ENCODE measurements around the gene CD28. TPM values are rescaled to one million over a fixed set of nuclear protein-coding genes. Genes with fewer than 3 reads are reported as not detected.
A peak's percentile ranks its signal among the peaks of the same experiment; 100 is the strongest.

The CD28 gene
- polyA plus RNA-seq (2012; ENCODE audit: insufficient read depth, insufficient read length), result 6.0 TPM

DNA sequence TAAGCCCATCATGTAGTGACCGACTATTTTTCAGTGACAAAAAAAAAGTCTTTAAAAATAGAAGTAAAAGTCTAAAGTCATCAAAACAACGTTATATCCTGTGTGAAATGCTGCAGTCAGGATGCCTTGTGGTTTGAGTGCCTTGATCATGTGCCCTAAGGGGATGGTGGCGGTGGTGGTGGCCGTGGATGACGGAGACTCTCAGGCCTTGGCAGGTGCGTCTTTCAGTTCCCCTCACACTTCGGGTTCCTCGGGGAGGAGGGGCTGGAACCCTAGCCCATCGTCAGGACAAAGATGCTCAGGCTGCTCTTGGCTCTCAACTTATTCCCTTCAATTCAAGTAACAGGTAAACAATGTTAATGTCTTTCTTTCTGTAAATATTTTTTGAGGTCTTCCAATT, at the start of gene CD28:
Gene CD28 (plus strand): TSS at position 237 of the 400 bp plus-strand sequence. CDS start 58 bp downstream, at position 295.
- H3K4me3 ChIP-seq (ENCODE audit: low read length), result peak within 1 kb of the TSS; percentile 63
- DNase-seq (ENCODE audit: low read depth, low spot score), result peak; percentile 98

DNA sequence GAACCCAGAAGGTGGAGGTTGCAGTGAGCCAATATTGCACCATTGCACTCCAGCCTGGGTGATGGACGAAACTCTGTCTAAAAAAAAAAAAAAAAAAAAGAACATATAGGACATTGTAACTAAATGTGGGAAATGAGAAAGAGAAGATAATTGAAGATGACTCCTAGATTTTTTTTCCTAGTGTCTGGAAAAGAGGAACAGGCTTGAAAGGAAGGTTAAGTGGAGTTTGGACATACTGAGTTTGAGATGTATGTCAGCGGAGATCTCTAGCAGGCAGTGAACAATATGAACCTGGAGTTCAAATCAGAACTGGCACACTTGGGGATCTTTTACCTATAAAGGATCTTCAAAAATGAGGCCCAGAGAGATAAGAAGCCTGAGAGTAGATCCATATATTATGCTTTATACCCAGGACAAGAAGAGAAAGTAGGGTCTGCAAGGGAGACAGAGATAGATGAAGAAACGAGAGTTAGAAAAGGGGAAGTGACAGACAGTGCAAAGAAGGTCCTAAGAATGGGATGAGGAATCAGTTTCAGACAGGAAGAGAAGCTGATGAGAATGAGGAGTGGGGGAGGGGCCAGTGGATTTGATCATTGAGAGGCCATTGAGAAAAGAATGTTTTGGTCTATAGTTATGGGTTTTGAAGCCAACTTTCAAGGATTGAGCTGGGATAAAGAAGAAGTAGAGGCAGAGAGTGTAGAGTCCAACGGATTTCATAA, 46.9 kb upstream of the CD28 start:
- no peak overlapping the region for H3K4me3 ChIP-seq (ENCODE audit: low read length)
- DNase-seq (ENCODE audit: low read depth, low spot score), result no peak

DNA sequence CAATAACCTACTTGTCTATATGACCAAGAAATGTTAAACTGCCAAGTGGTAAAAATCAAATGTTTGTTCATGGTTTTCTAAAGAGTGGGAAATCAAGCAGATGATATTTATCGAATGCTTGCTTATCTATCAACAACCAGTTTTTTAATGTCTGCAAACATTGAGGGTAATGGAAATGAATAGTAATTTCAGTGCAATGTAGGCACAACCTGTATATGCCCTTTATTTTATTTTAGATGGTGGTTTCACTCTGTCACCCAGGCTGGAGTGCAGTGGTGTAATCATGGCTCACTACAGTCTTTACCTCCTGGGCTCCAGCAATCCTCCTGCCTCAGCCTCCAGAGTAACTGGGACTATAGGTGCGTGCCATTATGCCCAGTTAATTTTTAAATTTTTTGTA, 46.0 kb upstream of the CD28 start:
- H3K4me3 ChIP-seq (ENCODE audit: low read length), result no peak overlapping the region
- DNase-seq (ENCODE audit: low read depth, low spot score), result no peak

DNA sequence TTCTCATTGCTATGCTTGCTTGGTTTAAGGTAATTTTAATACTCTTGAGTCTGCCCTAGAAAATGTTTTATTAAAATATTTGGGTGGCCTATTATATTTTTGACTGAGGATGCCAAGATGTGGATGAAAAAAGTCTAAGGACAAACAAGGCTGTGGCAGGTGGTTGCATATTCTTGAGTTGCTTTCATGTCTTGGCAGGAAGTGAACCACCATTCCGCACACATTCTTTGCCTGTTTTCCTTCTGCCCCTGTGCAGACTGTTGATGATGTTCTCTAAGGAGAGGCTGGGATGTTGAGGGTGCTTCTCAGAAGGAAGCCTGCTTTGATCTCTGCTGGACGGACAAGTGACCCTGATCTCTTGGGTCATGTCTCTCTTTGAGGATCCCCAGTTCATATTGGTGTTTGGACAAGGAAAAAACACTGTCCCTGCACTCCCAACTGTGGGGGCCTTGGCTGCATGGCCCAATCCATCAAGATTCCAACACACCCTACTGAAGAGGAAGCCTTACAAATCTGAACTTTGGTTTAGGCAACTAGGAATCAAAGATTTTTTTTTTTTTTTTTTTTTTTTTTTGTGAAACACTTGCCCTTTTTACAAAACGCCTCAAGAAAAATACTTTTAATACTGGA, 45.0 kb upstream of the CD28 start:
- no peak for DNase-seq (ENCODE audit: low read depth, low spot score)
- H3K4me3 ChIP-seq (ENCODE audit: low read length), result no peak overlapping the region

DNA sequence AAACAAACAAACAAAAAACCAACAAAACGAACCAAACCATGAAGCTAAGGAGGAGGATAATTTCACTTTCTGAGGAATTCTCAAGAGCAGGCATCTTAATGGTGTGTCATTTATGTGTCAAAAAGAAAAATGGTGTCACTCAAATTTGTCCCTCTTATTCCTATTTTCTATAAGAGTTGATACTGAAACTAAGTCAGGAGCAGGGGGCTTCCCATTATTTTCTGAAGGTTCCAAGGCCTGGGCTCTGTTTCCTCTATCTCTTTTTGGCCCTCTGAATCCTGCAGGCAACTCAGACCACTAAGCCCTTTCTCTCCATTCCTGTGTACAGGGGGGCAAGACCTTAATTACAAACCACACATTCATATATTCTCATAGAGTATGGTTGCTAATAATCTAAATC, 44.0 kb upstream of the CD28 start:
- H3K4me3 ChIP-seq (ENCODE audit: low read length), result no peak overlapping the region
- DNase-seq (ENCODE audit: low read depth, low spot score), result no peak

DNA sequence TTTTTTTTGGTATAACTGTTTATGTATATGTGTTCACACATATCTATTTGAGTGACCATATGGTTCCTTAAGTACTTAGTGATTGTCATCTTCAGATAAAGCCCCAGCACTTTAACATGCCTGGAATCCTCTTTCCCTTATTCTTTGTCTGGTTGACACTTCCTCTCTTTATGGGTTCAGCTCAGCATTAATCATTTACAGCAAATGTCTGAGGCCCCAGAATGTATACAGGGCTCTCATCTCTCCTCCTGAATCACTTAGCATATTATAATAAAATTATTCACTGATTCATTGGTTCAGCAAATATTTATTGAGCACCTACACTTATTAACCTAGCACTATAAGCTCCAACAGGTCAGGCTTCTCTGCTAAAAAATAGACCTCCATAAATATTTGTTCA, 43.5 kb upstream of the CD28 start:
- no peak for DNase-seq (ENCODE audit: low read depth, low spot score)

DNA sequence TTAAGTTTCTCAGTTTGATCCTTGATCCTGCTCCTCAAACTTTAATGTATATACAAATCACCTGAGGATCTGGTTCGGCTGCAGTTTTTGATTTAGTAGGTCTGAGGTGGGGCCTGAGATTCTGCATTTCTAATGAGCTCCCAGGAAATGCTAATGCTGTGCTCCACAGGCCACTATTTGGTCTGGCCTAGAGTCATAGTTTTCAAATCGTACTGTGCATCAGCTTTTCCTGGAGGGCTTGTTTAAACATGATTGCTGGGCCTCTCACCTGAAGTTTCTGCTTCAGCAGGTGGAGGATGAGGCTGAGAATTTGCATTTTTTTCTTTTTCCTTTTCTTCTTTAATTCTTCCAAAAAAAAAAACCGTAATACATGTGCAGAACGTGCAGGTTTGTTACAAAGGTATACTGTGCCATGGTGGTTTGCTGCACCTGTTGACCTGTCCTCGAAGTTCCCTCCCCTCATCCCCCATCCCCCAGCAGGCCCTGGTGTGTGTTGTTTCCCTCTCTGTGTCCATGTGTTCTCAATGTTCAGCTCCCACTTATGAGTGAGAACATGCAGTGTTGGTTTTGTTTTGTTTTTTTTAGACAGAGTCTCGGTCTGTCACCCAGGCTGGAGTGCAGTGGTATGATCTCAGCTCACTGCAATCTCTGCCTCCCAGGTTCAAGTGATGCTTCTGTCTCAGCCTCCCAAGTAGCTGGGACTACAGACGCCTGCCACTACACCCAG, 42.2 kb upstream of the CD28 start:
- DNase-seq (ENCODE audit: low read depth, low spot score), result no peak
- H3K4me3 ChIP-seq (ENCODE audit: low read length), result no peak overlapping the region

More for the DNA sequence above, 43.5 kb upstream of the CD28 start:
- no peak overlapping the region for H3K4me3 ChIP-seq (ENCODE audit: low read length)

DNA sequence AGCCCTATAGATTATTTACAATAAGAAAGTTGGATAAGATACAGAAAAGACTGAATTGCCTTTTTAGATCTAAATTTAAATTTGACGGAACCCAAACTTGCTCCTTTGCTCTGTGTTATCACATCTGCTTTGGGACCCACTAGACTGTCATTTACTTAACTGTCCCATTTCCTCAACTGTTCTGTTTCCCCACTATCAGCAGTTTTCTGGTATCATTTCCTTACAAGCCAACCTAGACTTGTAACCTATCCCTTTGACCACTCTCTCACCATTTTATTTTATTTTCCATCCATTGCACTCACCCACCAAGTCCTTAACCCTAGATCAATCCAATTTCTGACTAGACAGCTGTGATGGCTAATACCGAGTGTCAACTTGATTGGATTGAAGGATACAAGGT, 38.6 kb upstream of the CD28 start:
- DNase-seq (ENCODE audit: low read depth, low spot score), result no peak
- H3K4me3 ChIP-seq (ENCODE audit: low read length), result no peak overlapping the region

DNA sequence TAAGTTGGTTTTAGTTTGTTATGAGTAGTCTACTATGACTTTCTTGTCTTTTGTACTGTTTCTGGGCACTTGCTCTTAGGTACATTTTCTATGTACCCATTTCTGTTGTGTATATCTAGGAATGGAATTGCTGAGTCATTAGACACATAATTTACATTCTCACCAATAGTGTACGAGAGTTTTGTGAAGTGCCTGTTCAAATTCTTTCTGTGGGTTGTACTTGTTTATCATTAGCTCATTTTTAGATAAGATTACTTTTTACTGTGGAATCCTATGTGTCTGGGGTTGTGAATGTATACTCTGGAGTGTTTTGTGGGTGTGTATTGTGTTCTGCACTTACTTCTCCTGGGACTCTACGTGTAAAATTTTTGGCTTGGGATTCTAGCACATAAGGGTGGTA, 36.6 kb upstream of the CD28 start:
- H3K4me3 ChIP-seq (ENCODE audit: low read length), result no peak overlapping the region
- no peak for DNase-seq (ENCODE audit: low read depth, low spot score)

DNA sequence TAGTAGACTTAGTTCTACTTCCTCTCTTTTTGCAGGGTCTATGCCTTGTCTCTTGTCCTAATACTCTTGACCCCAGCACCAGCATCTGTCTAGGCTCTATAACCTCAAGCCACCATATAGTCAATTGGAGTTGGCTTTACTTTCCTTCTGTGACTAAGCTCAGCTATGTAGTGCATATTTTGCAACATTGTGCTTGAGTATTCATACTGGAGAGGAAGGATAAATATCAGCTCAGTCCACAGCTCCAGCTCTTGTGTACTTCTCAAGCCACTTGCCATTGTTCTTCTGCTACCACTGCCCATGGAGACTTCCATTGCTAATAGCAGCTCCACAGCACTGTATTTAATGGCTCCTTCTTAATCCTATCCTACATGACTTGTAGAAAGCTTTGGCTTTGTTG, 35.5 kb upstream of the CD28 start:
- H3K4me3 ChIP-seq (ENCODE audit: low read length), result no peak overlapping the region
- DNase-seq (ENCODE audit: low read depth, low spot score), result no peak

DNA sequence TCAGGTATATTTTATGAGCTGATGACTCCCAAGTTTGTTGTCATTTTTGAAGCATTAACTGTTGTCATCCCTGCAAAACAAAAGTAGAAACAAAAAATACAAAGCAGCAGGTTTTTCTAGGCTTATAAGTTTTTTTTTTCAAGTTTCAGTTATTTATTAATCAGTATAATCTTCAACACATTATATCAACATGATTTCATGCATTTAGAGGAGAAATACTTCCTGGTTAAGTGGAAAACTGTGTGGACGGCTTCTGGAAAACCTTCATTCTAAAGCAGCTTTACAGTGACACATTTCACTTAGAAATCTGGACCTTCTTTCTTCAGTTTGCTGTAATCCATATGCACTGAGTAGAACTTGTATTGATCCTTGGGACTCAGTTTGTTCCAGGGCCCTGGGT, 34.6 kb upstream of the CD28 start:
- H3K4me3 ChIP-seq (ENCODE audit: low read length), result no peak overlapping the region
- no peak for DNase-seq (ENCODE audit: low read depth, low spot score)

DNA sequence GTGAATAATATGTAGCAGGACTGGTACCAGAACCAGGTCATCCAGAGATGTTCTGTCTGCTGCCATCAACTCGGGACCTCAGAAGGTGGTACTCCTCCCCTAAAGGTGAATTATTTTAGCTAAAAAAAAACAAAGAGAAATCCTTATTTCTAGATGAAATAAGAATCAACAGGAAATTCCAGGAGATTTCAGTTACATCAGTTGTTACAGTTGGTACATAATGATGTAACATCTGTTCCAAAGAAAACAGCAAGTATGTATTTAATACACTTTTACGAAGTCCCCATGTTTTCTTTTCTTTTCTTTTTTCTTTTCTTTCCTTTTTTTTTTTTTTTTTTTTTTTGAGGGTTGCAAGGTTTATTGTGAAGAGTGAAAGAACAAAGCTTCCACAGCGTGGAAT, 33.6 kb upstream of the CD28 start:
- DNase-seq (ENCODE audit: low read depth, low spot score), result no peak
- no peak overlapping the region for H3K4me3 ChIP-seq (ENCODE audit: low read length)

DNA sequence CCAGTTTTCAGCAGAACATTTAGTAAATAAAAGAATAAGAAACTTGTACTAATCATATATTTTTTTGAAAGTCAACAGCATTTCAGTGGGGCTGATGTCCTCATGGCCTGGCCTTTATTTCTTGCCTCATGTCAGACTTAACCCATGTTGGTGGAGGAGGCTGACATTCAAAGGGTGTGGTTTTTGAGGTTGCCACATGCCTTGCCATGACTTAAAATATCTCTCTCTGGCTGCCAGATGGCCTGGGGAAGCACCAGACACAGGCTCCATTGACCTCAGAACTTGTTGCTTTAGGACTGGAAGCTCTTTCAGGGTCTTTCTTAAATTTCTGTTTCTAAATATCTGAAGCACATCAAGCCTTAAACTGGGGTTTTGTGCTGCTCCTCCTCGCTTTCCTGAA, 32.5 kb upstream of the CD28 start:
- no peak overlapping the region for H3K4me3 ChIP-seq (ENCODE audit: low read length)
- DNase-seq (ENCODE audit: low read depth, low spot score), result peak; percentile 93

DNA sequence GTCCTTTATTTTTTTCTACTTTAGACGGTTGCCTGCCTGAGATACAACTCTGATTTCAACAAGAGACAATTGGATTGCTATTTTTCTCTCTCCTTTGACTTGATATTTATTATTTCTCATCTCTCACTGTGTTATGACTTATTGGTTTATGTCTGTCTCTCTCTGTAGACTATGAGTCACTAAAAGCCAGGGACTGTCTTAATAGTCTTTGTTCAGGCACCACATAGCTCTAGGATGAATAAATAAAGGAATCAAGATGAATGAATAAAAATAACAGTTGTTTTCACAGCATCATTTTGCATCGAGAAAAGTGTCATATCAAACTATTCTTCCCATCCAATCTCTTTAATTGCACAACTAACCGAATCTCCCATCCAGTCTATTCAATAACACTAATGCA, 31.4 kb upstream of the CD28 start:
- H3K4me3 ChIP-seq (ENCODE audit: low read length), result no peak overlapping the region
- DNase-seq (ENCODE audit: low read depth, low spot score), result no peak

DNA sequence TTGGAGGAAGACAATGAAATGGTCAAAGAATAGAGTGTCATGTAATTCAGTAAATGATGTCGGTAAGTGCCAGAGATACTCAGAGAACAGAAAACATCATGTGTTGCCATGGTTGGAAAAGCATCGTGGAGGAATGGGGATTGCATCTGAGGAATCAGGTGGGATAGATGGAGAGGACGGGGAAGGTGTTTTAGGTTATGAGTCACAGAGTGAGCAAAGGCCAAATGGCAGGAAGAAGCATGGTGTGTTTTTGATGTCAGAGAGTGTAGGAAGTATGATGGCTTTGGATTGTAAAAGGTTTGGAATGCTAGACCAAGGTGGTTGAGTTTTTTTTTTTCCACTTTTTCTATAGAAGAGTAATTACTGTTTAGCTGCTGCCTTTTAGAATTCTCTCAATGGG, 27.5 kb upstream of the CD28 start:
- DNase-seq (ENCODE audit: low read depth, low spot score), result no peak
- no peak overlapping the region for H3K4me3 ChIP-seq (ENCODE audit: low read length)

DNA sequence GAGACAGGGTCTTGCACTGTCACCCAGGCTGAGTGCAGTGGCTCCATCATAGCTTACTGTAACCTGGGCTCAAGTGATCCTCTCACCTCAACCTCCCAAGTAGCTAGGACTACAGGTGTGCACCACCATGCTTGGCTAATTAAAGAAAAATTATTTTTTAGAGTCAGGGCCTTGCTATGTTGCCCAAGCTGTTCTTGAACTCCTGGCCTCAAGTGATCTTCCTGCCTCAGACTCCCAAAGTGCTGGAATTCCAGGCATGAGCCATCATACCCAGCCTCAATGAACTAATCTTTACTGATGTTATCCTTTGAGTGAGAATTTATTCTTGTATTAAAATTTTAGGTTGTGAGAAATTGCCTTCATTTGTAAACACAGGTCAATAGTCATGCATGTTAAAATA, 27.0 kb upstream of the CD28 start:
- DNase-seq (ENCODE audit: low read depth, low spot score), result no peak
- no peak overlapping the region for H3K4me3 ChIP-seq (ENCODE audit: low read length)

DNA sequence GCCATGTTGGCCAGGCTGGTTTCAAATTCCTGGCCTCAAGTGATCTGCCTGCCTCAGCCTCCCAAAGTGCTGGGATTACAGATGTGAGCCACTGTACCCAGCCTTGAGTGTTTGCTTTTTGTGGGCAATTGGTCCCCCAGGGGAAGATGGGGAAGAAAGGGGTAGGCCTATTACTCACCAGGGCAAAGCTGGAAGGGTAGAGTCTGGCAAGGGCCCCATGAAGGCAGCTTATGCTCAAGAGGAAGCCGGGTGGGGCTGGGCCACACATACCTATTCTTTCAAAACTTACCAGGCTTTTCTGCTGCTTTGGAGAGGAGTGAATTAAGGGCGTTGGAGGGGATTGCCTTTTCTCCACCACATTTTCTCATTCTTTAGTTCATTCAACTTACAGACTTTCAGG, 24.5 kb upstream of the CD28 start:
- no peak overlapping the region for H3K4me3 ChIP-seq (ENCODE audit: low read length)
- DNase-seq (ENCODE audit: low read depth, low spot score), result no peak

DNA sequence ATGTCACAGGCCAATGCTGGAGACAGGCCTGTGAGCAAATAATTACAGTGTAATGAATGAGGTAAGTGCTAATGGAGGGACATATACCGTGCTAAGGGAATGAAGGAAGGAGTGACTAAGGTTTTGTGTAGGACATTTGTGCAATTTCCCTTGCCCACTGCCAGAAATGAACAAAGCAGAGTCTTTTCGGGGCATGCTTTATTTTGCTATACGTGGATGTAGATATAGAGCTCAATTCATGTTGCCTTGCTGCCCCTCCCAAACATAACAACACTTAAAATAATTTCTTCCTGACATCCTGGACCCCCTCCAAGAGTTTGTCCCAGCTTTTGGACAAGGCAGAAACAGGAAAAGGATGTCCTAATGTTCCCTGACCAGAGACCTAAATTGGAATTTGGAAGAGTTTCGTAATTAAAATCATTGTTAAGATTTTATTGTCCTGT, 23.7 kb upstream of the CD28 start:
- DNase-seq (ENCODE audit: low read depth, low spot score), result no peak
- no peak overlapping the region for H3K4me3 ChIP-seq (ENCODE audit: low read length)

DNA sequence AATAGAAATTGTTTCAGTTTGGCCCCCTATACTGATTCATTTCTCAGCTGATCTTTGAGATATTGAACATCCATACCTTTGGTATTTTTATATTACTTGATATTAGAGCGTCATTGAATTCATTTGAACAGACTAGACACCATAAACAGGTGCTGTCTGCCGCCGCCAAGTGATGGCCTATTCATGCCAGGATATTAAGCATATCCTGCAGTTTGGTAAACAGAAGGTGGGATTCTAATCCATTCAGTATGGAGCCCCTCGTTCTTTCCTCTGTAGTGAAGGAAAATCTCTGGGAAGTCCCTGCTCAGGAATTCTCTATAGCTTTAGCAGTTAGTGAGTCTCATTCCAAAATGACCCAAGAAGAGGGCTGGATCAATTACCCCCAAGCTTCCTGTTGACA, 23.0 kb upstream of the CD28 start:
- H3K4me3 ChIP-seq (ENCODE audit: low read length), result no peak overlapping the region
- DNase-seq (ENCODE audit: low read depth, low spot score), result no peak

DNA sequence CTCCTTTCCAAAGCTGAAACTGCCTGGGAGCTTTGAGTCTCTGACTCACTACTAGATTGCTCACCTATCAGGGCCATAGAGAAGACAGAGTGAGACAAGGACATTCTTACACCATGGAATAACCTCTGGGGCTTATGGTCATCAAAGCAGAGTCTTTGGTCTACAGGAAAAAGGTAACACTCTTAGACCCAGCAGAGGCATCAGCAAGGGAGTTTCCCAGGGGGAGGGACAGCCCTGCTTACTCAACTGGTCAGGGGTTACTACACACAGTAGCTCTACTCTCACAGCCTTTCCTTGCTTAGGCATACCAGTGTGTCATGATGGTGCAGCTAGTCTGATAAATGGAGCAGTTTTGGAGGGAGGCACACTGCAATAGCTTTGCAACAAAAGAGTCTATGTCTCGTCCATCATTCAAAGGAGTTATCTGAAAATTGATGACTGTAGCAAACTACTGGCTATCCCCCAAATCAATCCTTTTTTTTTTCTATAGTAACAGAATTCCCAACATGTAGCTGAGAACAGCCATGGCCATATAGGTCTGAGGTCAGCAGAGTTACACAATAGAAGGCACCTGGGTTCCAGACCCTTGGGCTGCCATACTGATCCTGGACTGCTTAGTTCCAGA, 22.4 kb upstream of the CD28 start:
- no peak for DNase-seq (ENCODE audit: low read depth, low spot score)
- no peak overlapping the region for H3K4me3 ChIP-seq (ENCODE audit: low read length)

Measured in Jurkat, Clone E6-1 (cell line).